HCT116 (cell line): Measurements from ENCODE around the gene NUDT4. TPM values are rescaled to one million over a fixed set of nuclear protein-coding genes. Genes with fewer than 3 reads are reported as not detected.

Experiments
- ATAC-seq: fragments of 200-7000 bp; cut with Tn5 transposase; 2 replicates; pipeline ENCODE4 v1.9.1; 2020; ENCODE audit warnings: mild to moderate bottlenecking, moderate library complexity
- BruUV-seq: library from RNA; stranded (reverse); fragments of 400-500 nt; replicated peaks from 2 replicates; lab custom pipeline; 2021; lab: Mats Ljungman, UMichigan
- CTCF ChIA-PET: fragments of 300-600 bp; sonication (Branson Sonifier 250); formaldehyde crosslinking; loops from one replicate; lab custom pipeline; 2021; ENCODE audit warnings: antibody characterized with exemption; lab: Charles Lee
- POLR2A ChIA-PET: fragments of 300-600, 350-600 bp; sonication (Branson Sonifier 250); formaldehyde crosslinking; loops from one replicate; lab custom pipeline; 2021; ENCODE audit warnings: antibody characterized with exemption; lab: Charles Lee
- RAD21 ChIA-PET, 2 experiments: fragments of 300-600 bp; sonication (Branson Sonifier 250); formaldehyde crosslinking; loops; one replicate each; lab custom pipeline; 2023; ENCODE audit warnings: low total read pairs in 2 of 2; ENCODE audit not compliant: uncharacterized antibody in 2 of 2, unreplicated experiment in 2 of 2, low non-redundant PET in 1 of 2; lab: Charles Lee
- DNase-seq: peaks from one replicate; pipeline ENCODE4 v3.0.0-alpha.2; 2010; ENCODE audit warnings: low read depth, low spot score
- H2AFZ ChIP-seq: fragments of 200-600 bp; shearing (Covaris generic), sonication (generic); 2 replicates; pipeline ENCODE4 v1.6.1; 2017; ENCODE audit warnings: low read depth, mixed run types, mixed read lengths, antibody characterized with exemption, low read length; ENCODE audit not compliant: poor library complexity, severe bottlenecking
- H3K27ac ChIP-seq: 2 replicates; pipeline ENCODE4 v1.5.1; 2012; ENCODE audit warnings: low read depth, low read length
- H3K27me3 ChIP-seq: fragments of 200-600 bp; sonication (generic); 2 replicates; pipeline ENCODE4 v1.6.1; 2016; ENCODE audit warnings: mixed run types, low read length, mixed read lengths; ENCODE audit not compliant: insufficient read depth
- H3K36me3 ChIP-seq, 2 experiments: fragments of 200-500 bp in 1 of 2; fragments of 200-600 bp in 1 of 2; sonication (Bioruptor generic) in 1 of 2; sonication (generic) in 1 of 2; 2 replicates each; pipeline versions ENCODE4 v1.5.1 to v1.6.1; 2014 to 2016; ENCODE audit warnings: low read length in 2 of 2, inconsistent platforms in 1 of 2, mixed read lengths in 1 of 2, mixed run types in 1 of 2; ENCODE audit not compliant: insufficient read depth in 2 of 2, control insufficient read depth in 1 of 2
- H3K4me1 ChIP-seq, 2 experiments: fragments of 200-600 bp in 1 of 2; sonication (generic) in 1 of 2; 2 replicates each; pipeline versions ENCODE4 v1.5.1 to v1.6.1; 2012 to 2017; ENCODE audit warnings: low read length in 2 of 2, inconsistent platforms in 1 of 2, mild to moderate bottlenecking in 1 of 2, mixed read lengths in 1 of 2, mixed run types in 1 of 2, moderate library complexity in 1 of 2; ENCODE audit not compliant: insufficient read depth in 2 of 2, control insufficient read depth in 1 of 2
- H3K4me2 ChIP-seq: fragments of 200-600 bp; sonication (generic); 2 replicates; pipeline ENCODE4 v1.6.1; 2017; ENCODE audit warnings: mixed run types, low read length, mixed read lengths
- H3K4me3 ChIP-seq, 2 experiments: fragments of 200-600 bp in 1 of 2; sonication (generic) in 1 of 2; replicated peaks in 1 of 2; 2 replicates each; pipeline ENCODE4 v1.5.1; 2011 to 2016; ENCODE audit warnings: low read length in 2 of 2, control low read depth in 1 of 2, low read depth in 1 of 2, mild to moderate bottlenecking in 1 of 2, mixed read lengths in 1 of 2, mixed run types in 1 of 2
- H3K79me2 ChIP-seq: fragments of 200-600 bp; sonication (generic); 2 replicates; pipeline ENCODE4 v1.6.1; 2017; ENCODE audit warnings: mild to moderate bottlenecking, mixed run types, low read length, moderate library complexity, mixed read lengths; ENCODE audit not compliant: insufficient read depth
- H3K9ac ChIP-seq: fragments of 200-600 bp; sonication (generic); 2 replicates; pipeline ENCODE4 v1.6.1; 2016; ENCODE audit warnings: low read length, mixed read lengths
- H3K9me2 ChIP-seq: fragments of 200-600 bp; sonication (generic), shearing (Covaris generic); 2 replicates; pipeline ENCODE4 v1.6.1; 2017; ENCODE audit warnings: mixed run types, mild to moderate bottlenecking, moderate library complexity; ENCODE audit not compliant: insufficient read depth
- H3K9me3 ChIP-seq, 2 experiments: fragments of 200-500 bp in 1 of 2; fragments of 200-600 bp in 1 of 2; sonication (Bioruptor generic) in 1 of 2; sonication (generic) in 1 of 2; 2 replicates each; pipeline ENCODE4 v1.6.1; 2014 to 2017; ENCODE audit warnings: low read length in 2 of 2, mixed read lengths in 2 of 2, inconsistent platforms in 1 of 2, low read depth in 1 of 2, mild to moderate bottlenecking in 1 of 2, mixed run types in 1 of 2, moderate library complexity in 1 of 2; ENCODE audit not compliant: control insufficient read depth in 1 of 2, insufficient read depth in 1 of 2
- H4K20me1 ChIP-seq: fragments of 200-600 bp; sonication (generic), shearing (Covaris generic); 2 replicates; pipeline ENCODE4 v1.6.1; 2017; ENCODE audit warnings: mixed run types, mild to moderate bottlenecking, moderate library complexity; ENCODE audit not compliant: insufficient read depth
- CBX3 ChIP-seq: IDR thresholded peaks from 2 replicates; pipeline ENCODE4 v1.6.1; 2012; ENCODE audit warnings: low read depth
- EGR1 ChIP-seq: IDR thresholded peaks from 2 replicates; pipeline ENCODE4 v1.6.1; 2012; ENCODE audit warnings: low read depth
- ELF1 ChIP-seq: IDR thresholded peaks from 2 replicates; pipeline ENCODE4 v1.6.1; 2012; ENCODE audit warnings: low read depth, borderline replicate concordance
- FOSL1 ChIP-seq: IDR thresholded peaks from 2 replicates; pipeline ENCODE4 v1.6.1; 2012; ENCODE audit warnings: low read depth
- JUND ChIP-seq: IDR thresholded peaks from 2 replicates; pipeline ENCODE4 v1.6.1; 2012
- MAX ChIP-seq: IDR thresholded peaks from 2 replicates; pipeline ENCODE4 v1.6.1; 2012
- POLR2A ChIP-seq: IDR thresholded peaks from 2 replicates; pipeline ENCODE4 v1.7.0; 2011; ENCODE audit warnings: borderline replicate concordance; ENCODE audit not compliant: insufficient read depth, insufficient read length; ENCODE audit errors: extremely low read depth
- TCF7L2 ChIP-seq: IDR thresholded peaks from 2 replicates; pipeline ENCODE4 v1.7.0; 2011; ENCODE audit warnings: borderline replicate concordance, inconsistent platforms; ENCODE audit not compliant: insufficient read depth, insufficient read length; ENCODE audit errors: extremely low read depth
- ZFX ChIP-seq: fragments of 450-650 bp; IDR thresholded peaks from 2 replicates; pipeline ENCODE4 v1.6.1; 2017
- intact Hi-C: fragments of 100-400 bp; cut with micrococcal nuclease; formaldehyde crosslinking; loops from 2 replicates; pipeline ENCODE4 v1.10.0; 2022
- total RNA-seq: library from RNA; stranded (reverse); gene quantifications from one replicate; pipeline ENCODE4 v1.2.1, GENCODE V29; 2021; ENCODE audit not compliant: unreplicated experiment
- TF ChIP-seq, protein P1 (sequence below): IDR thresholded peaks from 2 replicates; pipeline ENCODE4 v1.6.1; 2011; ENCODE audit warnings: mild to moderate bottlenecking, low read length, moderate library complexity; ENCODE audit not compliant: insufficient replicate concordance; ENCODE audit errors: extremely low read depth
- TF ChIP-seq, protein P2 (sequence below): IDR thresholded peaks from 2 replicates; pipeline ENCODE4 v1.6.1; 2012; ENCODE audit warnings: low read depth
- TF ChIP-seq, protein P3 (sequence below), 3 experiments: fragments of 200-600 bp in 1 of 3; sonication (generic) in 1 of 3; IDR thresholded peaks in 2 of 3; conservative IDR thresholded peaks in 1 of 3; 2 replicates each; pipeline ENCODE4 v1.5.1; 2012 to 2017; ENCODE audit warnings: low read depth in 2 of 3, low read length in 2 of 3, antibody characterized with exemption in 1 of 3, borderline replicate concordance in 1 of 3, control low read depth in 1 of 3, mild to moderate bottlenecking in 1 of 3, mixed read lengths in 1 of 3, mixed run types in 1 of 3, moderate library complexity in 1 of 3; ENCODE audit not compliant: insufficient read depth in 1 of 3

NUDT4 gene
- total RNA-seq, 1 experiment from 2014 or later = 41.2 TPM

DNA sequence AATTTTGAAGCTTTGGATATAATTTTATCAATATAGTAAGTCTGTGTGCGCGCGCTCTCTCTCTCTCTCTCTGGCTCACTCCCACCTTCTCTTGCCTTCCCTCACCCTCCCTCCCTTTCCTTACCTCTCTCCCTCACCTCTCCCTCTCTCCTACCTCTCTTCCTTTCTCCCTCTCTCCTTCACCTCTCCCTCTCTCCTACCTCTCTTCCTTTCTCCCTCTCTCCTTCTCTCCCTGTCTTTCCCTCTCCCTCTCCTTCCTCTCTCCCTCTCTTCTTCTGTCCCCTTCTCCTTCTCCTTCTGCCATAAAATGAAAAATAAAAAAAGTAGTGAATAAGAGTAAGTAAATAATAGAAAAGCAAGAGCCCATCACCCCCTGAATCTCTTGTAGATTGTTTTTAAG, 9.0 kb upstream of the NUDT4 start:
- Histone ChIP-seq H3K79me2 (no peaks in the 10 kb centered on the region), H3K4me3 (no peak overlapping the region), H3K27ac (no peak overlapping the region), H3K4me2 (no peak overlapping the region), H2AFZ (no peak overlapping the region), H3K36me3 (no peaks in the 10 kb centered on the region), H4K20me1 (no peaks in the 10 kb centered on the region), H3K9me3 (no peaks in the 10 kb centered on the region), H3K27me3 (no peaks in the 10 kb centered on the region), H3K4me1 (no peaks in the 10 kb centered on the region), H3K9ac (no peak overlapping the region), H3K9me2 (no peaks in the 10 kb centered on the region)
- ATAC-seq (no peak), DNase-seq (no peak)
- ChIA-PET CTCF (no interaction called here), RAD21 (no interaction called here), POLR2A (no interaction called here)
- intact Hi-C loops = no loop called here
- no TSS peak for BruUV-seq
- TF ChIP-seq ZFX (no peak), EGR1 (no peak), POLR2A (no peak), ELF1 (no peak), MAX (no peak), CBX3 (no peak), FOSL1 (no peak), TCF7L2 (no peak), JUND (no peak)
- TF ChIP-seq, protein P1, sequence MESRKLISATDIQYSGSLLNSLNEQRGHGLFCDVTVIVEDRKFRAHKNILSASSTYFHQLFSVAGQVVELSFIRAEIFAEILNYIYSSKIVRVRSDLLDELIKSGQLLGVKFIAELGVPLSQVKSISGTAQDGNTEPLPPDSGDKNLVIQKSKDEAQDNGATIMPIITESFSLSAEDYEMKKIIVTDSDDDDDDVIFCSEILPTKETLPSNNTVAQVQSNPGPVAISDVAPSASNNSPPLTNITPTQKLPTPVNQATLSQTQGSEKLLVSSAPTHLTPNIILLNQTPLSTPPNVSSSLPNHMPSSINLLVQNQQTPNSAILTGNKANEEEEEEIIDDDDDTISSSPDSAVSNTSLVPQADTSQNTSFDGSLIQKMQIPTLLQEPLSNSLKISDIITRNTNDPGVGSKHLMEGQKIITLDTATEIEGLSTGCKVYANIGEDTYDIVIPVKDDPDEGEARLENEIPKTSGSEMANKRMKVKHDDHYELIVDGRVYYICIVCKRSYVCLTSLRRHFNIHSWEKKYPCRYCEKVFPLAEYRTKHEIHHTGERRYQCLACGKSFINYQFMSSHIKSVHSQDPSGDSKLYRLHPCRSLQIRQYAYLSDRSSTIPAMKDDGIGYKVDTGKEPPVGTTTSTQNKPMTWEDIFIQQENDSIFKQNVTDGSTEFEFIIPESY = no peak
- TF ChIP-seq, protein P2, sequence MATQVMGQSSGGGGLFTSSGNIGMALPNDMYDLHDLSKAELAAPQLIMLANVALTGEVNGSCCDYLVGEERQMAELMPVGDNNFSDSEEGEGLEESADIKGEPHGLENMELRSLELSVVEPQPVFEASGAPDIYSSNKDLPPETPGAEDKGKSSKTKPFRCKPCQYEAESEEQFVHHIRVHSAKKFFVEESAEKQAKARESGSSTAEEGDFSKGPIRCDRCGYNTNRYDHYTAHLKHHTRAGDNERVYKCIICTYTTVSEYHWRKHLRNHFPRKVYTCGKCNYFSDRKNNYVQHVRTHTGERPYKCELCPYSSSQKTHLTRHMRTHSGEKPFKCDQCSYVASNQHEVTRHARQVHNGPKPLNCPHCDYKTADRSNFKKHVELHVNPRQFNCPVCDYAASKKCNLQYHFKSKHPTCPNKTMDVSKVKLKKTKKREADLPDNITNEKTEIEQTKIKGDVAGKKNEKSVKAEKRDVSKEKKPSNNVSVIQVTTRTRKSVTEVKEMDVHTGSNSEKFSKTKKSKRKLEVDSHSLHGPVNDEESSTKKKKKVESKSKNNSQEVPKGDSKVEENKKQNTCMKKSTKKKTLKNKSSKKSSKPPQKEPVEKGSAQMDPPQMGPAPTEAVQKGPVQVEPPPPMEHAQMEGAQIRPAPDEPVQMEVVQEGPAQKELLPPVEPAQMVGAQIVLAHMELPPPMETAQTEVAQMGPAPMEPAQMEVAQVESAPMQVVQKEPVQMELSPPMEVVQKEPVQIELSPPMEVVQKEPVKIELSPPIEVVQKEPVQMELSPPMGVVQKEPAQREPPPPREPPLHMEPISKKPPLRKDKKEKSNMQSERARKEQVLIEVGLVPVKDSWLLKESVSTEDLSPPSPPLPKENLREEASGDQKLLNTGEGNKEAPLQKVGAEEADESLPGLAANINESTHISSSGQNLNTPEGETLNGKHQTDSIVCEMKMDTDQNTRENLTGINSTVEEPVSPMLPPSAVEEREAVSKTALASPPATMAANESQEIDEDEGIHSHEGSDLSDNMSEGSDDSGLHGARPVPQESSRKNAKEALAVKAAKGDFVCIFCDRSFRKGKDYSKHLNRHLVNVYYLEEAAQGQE = no peak
- TF ChIP-seq, protein P3, sequence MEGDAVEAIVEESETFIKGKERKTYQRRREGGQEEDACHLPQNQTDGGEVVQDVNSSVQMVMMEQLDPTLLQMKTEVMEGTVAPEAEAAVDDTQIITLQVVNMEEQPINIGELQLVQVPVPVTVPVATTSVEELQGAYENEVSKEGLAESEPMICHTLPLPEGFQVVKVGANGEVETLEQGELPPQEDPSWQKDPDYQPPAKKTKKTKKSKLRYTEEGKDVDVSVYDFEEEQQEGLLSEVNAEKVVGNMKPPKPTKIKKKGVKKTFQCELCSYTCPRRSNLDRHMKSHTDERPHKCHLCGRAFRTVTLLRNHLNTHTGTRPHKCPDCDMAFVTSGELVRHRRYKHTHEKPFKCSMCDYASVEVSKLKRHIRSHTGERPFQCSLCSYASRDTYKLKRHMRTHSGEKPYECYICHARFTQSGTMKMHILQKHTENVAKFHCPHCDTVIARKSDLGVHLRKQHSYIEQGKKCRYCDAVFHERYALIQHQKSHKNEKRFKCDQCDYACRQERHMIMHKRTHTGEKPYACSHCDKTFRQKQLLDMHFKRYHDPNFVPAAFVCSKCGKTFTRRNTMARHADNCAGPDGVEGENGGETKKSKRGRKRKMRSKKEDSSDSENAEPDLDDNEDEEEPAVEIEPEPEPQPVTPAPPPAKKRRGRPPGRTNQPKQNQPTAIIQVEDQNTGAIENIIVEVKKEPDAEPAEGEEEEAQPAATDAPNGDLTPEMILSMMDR (IDR thresholded peaks at IDR 0.05 in 2 of 3, conservative IDR thresholded peaks at IDR 0.05 in 1 of 3; ENCODE audit: borderline replicate concordance in 1 of 3, insufficient read depth in 1 of 3, low read depth in 2 of 3, low read length in 2 of 3) = no peak
